Fibroblast of lung (primary cell): ENCODE results near the gene LMO4. TPM values are rescaled to one million over a fixed set of nuclear protein-coding genes. Genes with fewer than 3 reads are reported as not detected.

Experiments
- DNase-seq, 2 donors: peaks; one replicate each; pipeline versions ENCODE4 v3.0.0 to v3.0.0-alpha.2; 2010; ENCODE audit warnings: low read depth in 2 of 2
- H2AFZ ChIP-seq: 2 replicates; pipeline ENCODE4 v1.5.1; 2012; ENCODE audit warnings: low read length, control low read depth, inconsistent platforms
- H3K27ac ChIP-seq: 2 replicates; pipeline ENCODE4 v1.5.1; 2011; ENCODE audit warnings: low read length, control low read depth; ENCODE audit not compliant: insufficient read depth
- H3K27me3 ChIP-seq: 2 replicates; pipeline ENCODE4 v1.5.1; 2011; ENCODE audit warnings: mild to moderate bottlenecking, low read length; ENCODE audit not compliant: control insufficient read depth, insufficient read depth
- H3K36me3 ChIP-seq: 2 replicates; pipeline ENCODE4 v1.5.1; 2011; ENCODE audit warnings: low read length; ENCODE audit not compliant: control insufficient read depth, insufficient read depth
- H3K4me1 ChIP-seq: 2 replicates; pipeline ENCODE4 v1.5.1; 2011; ENCODE audit warnings: low read length; ENCODE audit not compliant: control insufficient read depth, insufficient read depth; ENCODE audit errors: extremely low read depth
- H3K4me2 ChIP-seq: 2 replicates; pipeline ENCODE4 v1.5.1; 2011; ENCODE audit warnings: low read length, control low read depth; ENCODE audit not compliant: insufficient read depth; ENCODE audit errors: extremely low read depth
- H3K4me3 ChIP-seq, 4 experiments: fragments of 200-600 bp in 1 of 4; sonication (generic) in 1 of 4; replicated peaks in 1 of 4; 2 replicates each; pipeline ENCODE4 v1.5.1; 2011 to 2016; ENCODE audit warnings: low read length in 4 of 4, low read depth in 3 of 4, mild to moderate bottlenecking in 3 of 4, control low read depth in 2 of 4, inconsistent platforms in 1 of 4, mixed read lengths in 1 of 4; ENCODE audit not compliant: insufficient read depth in 1 of 4; ENCODE audit errors: control extremely low read depth in 1 of 4
- H3K79me2 ChIP-seq: 2 replicates; pipeline ENCODE4 v1.5.1; 2012; ENCODE audit warnings: mild to moderate bottlenecking, low read length, inconsistent platforms; ENCODE audit not compliant: control insufficient read depth, insufficient read depth
- H3K9ac ChIP-seq: 2 replicates; pipeline ENCODE4 v1.5.1; 2011; ENCODE audit warnings: mild to moderate bottlenecking, low read length, control low read depth; ENCODE audit not compliant: insufficient read depth
- H3K9me3 ChIP-seq: 2 replicates; pipeline ENCODE4 v1.5.1; 2012; ENCODE audit warnings: low read depth, low read length; ENCODE audit not compliant: control insufficient read depth, insufficient read depth
- H4K20me1 ChIP-seq: 2 replicates; pipeline ENCODE4 v1.5.1; 2011; ENCODE audit warnings: low read length; ENCODE audit not compliant: control insufficient read depth, insufficient read depth; ENCODE audit errors: extremely low read depth
- EZH2 ChIP-seq: IDR thresholded peaks from 2 replicates; pipeline ENCODE4 v1.5.1; 2012; ENCODE audit warnings: low read length, control low read depth, mild to moderate bottlenecking; ENCODE audit errors: missing control alignments
- polyA plus RNA-seq, 2 donors: library from polyadenylated mRNA; depleted of rRNA in 1 of 2; stranded (reverse) in 1 of 2; unstranded in 1 of 2; fragments of >200 nt; gene quantifications; 2 replicates each; pipeline ENCODE4 v1.2.1, GENCODE V29; 2011 to 2012; ENCODE audit warnings: missing spikeins in 1 of 2
- total RNA-seq: library from RNA; depleted of rRNA; stranded (reverse); fragments of >200 nt; gene quantifications from 2 replicates; pipeline ENCODE4 v1.2.1, GENCODE V29; 2014
- TF ChIP-seq, protein P1 (sequence below), 2 donors: IDR thresholded peaks in 1 of 2; conservative IDR thresholded peaks in 1 of 2; 1 replicate in 1 of 2; 2 replicates in 1 of 2; pipeline ENCODE4 v1.5.1; 2011 to 2012; ENCODE audit warnings: low read length in 2 of 2, control low read depth in 1 of 2, inconsistent platforms in 1 of 2, low read depth in 1 of 2, mild to moderate bottlenecking in 1 of 2

The LMO4 gene
- total and polyA plus RNA-seq, 2 donors (not counting 1 experiment from before 2014, with no cell fraction given) = 61.9 to 91.4 TPM

DNA sequence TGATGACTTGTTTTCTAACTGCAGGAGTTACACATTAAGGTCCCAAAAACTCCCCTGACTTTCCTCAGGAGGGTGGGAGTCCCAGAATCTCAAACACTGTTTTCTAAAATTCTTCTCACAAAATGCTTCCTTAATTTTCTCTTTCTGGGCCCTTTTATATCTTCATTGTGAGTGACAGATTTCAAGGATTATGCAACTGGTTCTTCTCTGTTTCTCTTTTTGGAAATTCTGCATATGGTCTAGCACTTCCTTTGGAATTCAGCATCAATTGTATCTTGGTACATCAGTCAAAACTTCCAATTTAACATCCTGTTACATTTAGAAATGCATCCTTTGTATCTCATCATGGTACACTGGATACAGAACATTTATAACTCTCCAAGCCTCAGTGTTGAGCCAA, 59.7 kb downstream of the LMO4 start:
- H3K36me3 ChIP-seq = no peaks in the 10 kb centered on the region
- no peak for TF ChIP-seq EZH2
- TF ChIP-seq, protein P1, sequence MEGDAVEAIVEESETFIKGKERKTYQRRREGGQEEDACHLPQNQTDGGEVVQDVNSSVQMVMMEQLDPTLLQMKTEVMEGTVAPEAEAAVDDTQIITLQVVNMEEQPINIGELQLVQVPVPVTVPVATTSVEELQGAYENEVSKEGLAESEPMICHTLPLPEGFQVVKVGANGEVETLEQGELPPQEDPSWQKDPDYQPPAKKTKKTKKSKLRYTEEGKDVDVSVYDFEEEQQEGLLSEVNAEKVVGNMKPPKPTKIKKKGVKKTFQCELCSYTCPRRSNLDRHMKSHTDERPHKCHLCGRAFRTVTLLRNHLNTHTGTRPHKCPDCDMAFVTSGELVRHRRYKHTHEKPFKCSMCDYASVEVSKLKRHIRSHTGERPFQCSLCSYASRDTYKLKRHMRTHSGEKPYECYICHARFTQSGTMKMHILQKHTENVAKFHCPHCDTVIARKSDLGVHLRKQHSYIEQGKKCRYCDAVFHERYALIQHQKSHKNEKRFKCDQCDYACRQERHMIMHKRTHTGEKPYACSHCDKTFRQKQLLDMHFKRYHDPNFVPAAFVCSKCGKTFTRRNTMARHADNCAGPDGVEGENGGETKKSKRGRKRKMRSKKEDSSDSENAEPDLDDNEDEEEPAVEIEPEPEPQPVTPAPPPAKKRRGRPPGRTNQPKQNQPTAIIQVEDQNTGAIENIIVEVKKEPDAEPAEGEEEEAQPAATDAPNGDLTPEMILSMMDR (conservative IDR thresholded peaks at IDR 0.05 in 1 of 2, IDR thresholded peaks at IDR 0.05 in 1 of 2; ENCODE audit: low read depth in 1 of 2, low read length in 2 of 2) = no peak
- H3K9me3 ChIP-seq = no peaks in the 10 kb centered on the region
- no peaks in the 10 kb centered on the region for H3K27me3 ChIP-seq
- no peak overlapping the region for H2AFZ ChIP-seq
- no peak overlapping the region for H3K27ac ChIP-seq
- H3K9ac ChIP-seq = no peak overlapping the region
- H4K20me1 ChIP-seq = no peaks in the 10 kb centered on the region
- H3K4me3 ChIP-seq = no peak overlapping the region
- no peak overlapping the region for H3K4me2 ChIP-seq
- no peak for DNase-seq
- no peaks in the 10 kb centered on the region for H3K79me2 ChIP-seq
- H3K4me1 ChIP-seq = no peaks in the 10 kb centered on the region

DNA sequence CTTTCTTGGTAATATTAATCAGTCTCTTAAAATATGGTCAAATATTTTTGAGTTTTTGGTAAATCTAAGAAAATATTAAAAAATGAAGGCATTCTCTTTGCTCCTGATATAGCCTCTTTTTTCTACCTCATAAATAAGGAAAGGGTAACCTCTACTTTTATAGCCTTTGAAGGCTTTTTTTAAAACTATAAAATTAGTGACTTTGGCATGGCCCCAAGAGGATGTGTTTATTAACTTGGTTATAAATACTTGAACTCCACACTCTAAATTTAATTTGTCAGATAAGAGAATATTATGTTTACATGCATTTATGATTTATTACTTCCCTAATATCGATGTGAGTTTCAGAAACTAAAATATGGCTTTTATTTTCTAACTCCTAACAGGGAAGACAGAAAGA, 60.3 kb downstream of the LMO4 start:
- no peaks in the 10 kb centered on the region for H4K20me1 ChIP-seq
- no peak for DNase-seq
- no peaks in the 10 kb centered on the region for H3K27me3 ChIP-seq
- no peaks in the 10 kb centered on the region for H3K36me3 ChIP-seq
- no peaks in the 10 kb centered on the region for H3K4me1 ChIP-seq
- TF ChIP-seq, protein P1 (conservative IDR thresholded peaks at IDR 0.05 in 1 of 2, IDR thresholded peaks at IDR 0.05 in 1 of 2; ENCODE audit: low read depth in 1 of 2, low read length in 2 of 2) = no peak
- TF ChIP-seq EZH2 = no peak
- no peak overlapping the region for H3K4me3 ChIP-seq
- H3K9me3 ChIP-seq = no peaks in the 10 kb centered on the region
- no peak overlapping the region for H3K27ac ChIP-seq
- no peaks in the 10 kb centered on the region for H3K79me2 ChIP-seq
- H2AFZ ChIP-seq = no peak overlapping the region
- H3K4me2 ChIP-seq = no peak overlapping the region
- no peak overlapping the region for H3K9ac ChIP-seq

DNA sequence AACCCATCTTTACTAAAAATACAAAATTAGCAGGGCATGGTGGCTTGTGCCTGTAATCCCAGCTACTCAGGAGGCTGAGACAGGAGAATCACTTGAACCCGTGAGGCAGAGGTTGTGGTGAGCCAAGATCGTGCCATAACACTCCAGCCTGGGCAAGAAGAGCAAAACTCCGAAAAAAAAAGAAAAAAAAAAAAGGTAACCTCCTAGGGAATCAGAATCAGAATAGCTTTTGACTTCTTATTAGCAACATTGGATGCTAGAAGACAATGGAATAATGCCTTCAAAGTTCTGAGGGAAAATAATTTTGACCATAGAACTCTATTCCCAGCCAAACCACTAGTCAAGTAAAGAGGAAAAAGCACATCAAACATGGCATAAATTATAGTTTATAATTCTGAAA, 60.9 kb downstream of the LMO4 start:
- Histone ChIP-seq H3K4me2 (no peak overlapping the region), H2AFZ (no peak overlapping the region), H4K20me1 (no peaks in the 10 kb centered on the region), H3K9ac (no peak overlapping the region), H3K27ac (no peak overlapping the region), H3K79me2 (no peaks in the 10 kb centered on the region), H3K9me3 (no peaks in the 10 kb centered on the region), H3K36me3 (no peaks in the 10 kb centered on the region), H3K4me3 (no peak overlapping the region), H3K27me3 (no peaks in the 10 kb centered on the region), H3K4me1 (no peaks in the 10 kb centered on the region)
- no peak for TF ChIP-seq EZH2
- TF ChIP-seq, protein P1 (conservative IDR thresholded peaks at IDR 0.05 in 1 of 2, IDR thresholded peaks at IDR 0.05 in 1 of 2; ENCODE audit: low read depth in 1 of 2, low read length in 2 of 2) = no peak
- no peak for DNase-seq
